DMS79 (cell line): ENCODE data around the gene SLC25A11.

Source experiments
- DNase-seq: peaks from one replicate; lab custom pipeline; 2025; lab: John Stamatoyannopoulos, UW

Gene SLC25A11

DNA sequence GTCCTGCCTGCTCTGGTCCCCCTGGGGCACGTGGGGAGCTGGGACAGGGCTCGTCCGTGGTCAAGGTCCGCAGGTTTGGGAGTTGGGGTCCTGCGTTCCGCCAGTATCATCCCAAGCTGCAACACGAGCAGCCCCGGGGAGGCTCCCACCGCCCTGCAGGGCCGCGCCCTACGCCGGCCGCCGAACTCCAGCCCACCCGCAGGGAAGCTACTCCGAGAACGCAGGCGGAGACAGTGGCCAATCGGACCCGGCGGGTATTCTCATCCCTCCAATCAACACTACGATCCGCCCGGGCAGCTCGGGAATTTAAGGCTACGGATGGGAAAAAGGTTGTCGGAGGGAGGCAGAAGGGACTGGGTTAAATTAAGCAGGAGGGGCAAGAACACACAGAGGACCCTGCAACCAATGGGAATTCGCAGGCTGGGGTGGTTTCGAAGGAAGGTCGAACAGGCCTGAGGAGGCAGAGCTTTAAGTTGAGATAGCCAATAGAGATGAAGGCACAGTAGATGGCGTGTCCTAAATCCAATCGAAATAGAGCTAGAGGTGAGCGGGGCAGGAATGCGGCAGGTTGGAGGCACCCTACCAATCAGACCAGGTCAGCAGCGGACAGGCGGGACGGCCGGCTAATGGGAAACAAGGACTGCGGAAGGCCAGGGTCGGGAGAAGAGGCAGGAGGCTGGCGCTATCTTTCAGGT lies 27.1 kb upstream of the SLC25A11 start:
- DNase-seq = peak; percentile 99

DNA sequence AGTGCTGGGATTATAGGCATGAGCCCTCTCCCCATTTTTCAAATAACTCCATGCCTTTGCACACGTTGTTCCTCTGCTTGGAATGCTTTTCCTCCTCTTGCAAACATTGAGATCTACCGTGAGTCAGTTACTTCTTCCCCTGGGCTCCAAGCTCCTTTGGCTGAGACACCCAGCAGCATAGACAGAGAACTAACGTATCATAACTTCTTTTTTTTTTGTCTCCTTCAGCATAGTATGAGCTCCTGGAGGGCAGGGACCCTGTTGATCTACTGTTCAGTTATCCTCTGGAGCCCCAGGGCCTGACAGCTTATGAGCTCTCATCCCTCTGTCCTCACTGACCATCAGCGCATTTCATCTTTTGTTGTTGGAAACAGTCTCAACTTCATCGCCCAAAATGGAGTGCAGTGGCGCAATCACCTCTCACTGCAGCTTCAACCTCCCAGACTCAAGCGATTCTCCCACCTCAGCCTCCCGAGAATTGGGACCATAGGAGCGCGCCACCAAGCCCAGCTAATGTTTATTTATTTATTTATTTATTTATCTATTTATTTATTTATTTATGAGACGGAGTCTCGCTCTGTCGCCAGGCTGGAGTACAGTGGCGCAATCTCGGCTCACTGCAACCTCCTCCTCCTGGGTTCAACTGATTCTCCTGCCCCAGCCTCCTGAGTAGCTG lies 25.6 kb upstream of the SLC25A11 start:
- DNase-seq = no peak

DNA sequence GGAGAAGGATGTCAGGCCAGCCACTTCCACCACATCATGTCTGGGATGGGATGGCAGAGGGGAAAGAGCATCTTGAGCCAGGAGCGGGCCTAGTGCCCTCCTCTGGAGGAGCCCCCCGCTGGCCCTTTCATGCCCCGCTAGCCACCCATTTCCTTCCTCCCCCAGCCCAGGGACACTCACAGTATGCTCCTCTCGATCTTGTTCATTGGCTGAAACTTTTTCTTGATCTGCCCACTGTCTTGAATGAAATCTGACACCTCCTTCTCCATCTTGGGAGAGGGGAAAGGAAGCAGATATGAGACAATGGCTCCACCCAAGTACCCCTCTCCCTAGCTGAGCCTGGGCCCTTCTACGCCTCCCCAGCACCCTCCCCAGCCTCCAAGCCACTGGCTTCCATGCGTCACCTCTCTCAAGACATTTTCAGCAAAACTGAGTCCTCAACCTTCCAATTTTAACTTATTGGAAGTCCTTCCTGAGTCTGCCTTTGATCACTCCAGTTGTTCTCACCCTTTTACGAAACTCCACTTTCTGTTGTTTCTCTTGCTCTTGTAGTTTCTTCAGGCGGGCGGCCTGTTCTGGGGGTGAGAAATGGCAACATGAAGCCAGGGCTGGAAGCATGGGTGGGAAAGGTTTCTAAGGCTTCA lies 20.6 kb upstream of the SLC25A11 start:
- DNase-seq = no peak

DNA sequence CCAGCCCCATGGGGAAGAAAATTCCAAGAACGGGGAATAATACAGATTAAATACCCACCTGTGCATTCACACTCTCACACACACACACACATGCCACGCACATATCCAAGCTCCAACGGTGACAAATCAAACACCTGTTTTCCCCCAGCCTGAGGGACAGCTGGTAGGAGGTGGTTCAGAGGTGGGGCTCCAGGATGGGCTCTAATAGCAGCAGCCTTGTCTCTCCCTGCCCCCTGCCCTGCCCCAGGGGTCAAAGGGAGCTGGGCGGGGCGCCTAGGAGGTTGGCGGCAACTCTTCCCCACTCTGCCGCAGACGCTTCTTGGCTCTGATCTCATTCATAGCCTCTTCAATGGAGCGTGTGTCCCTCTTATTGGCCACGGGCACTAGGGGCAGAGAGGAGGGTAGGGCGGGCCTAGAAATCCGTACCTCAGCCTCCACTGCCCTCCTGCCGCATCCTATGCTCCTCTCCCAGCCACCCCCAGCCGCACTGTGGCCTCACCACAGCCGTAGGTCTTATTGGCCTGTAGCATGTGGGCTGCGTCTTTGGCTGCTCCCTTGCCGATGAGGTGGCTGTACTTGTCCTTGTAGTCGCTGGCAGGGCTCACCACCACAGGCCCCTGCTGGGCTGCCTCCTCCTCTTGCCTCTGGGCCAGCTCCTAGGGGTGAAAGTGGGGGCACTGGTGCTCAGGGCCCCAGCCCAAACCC lies 19.6 kb upstream of the SLC25A11 start:
- DNase-seq = no peak

DNA sequence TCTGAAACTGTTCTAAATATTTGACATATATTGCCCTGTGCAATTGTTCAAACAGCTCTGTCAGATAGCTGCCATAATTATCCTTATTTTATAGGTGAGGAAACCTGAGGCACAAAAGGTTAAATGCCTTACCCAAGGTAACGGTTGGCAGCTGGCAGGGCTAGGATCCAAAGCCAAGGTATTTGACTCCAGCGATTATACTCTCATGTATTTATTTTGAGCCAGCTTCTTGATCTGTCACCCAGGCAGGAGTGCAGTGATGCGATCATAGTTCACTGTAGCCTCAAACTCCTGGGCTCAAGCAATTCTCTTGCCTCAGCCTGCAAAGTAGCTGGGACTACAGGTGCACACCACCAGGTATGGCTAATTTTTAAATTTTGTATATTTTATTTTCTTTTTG lies 18.3 kb upstream of the SLC25A11 start:
- no peak for DNase-seq

DNA sequence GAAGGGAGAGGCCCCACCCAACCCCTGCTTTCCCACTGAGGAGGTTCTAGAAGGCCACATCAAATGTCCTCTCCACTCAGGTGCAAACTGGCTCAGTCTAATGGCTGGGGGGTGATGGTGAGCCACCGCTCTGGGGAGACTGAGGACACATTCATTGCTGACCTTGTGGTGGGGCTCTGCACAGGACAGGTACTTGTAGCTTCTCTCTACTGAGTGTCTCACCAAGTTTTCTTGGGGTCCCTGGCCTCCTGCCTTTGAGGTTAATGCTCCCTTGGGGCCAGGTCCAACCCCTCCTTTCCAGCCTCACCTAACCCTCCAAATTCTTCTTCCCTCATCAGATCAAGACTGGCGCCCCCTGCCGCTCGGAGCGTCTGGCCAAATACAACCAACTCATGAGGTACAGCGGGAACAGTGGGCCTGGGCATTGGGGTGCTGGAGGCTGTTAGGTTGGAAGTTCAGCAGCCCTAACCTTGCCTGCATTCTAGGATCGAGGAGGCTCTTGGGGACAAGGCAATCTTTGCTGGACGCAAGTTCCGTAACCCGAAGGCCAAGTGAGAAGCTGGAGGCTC lies 16.7 kb upstream of the SLC25A11 start:
- no peak for DNase-seq

DNA sequence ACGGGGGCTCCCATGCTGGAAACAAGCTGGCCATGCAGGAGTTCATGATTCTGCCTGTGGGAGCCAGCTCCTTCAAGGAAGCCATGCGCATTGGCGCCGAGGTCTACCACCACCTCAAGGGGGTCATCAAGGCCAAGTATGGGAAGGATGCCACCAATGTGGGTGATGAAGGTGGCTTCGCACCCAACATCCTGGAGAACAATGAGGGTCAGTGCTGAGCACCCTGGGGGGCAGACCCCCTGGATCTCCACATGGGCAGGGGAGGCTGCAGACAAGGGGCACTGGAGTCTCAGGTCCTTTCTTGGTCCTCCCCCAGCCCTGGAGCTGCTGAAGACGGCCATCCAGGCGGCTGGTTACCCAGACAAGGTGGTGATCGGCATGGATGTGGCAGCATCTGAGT lies 15.2 kb upstream of the SLC25A11 start:
- no peak for DNase-seq

DNA sequence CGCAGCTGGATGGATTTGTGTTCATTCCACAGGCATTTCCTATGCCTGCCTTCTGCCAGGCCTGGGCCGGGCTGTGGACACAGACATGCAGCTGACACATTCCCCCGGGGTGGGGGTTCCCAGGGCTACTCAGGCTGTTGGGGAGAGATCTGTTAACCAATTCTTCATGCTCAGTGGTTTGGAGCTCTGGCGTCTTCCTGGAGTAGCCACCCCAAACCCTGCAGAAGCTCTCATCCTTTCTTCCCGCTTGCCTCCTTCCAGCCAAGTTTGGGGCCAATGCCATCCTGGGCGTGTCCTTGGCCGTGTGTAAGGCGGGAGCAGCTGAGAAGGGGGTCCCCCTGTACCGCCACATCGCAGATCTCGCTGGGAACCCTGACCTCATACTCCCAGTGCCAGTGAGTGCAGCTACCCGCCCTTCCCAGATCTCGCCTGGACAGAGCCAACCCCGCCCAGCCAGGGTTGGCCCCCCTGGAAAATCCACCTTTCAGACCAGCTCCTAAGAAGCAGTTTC lies 13.7 kb upstream of the SLC25A11 start:
- DNase-seq = no peak

DNA sequence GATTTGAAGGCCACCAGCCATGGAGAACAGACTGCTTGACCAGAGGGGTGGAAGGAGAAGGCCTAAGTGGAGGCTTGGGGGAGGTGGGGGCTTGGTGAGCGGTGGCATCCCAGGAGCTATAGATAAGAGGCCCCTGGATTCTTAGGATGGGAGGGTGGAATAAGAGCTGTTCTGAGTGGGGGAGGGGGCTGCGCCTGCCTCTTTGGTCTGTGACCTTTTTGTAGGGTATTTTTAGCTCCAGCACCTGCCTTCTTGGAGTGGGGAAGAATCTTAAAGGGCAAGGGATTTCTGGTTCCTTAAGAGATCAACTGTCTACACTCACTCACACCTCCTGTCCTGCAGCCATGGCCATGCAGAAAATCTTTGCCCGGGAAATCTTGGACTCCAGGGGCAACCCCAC lies 11.6 kb upstream of the SLC25A11 start:
- DNase-seq = no peak

DNA sequence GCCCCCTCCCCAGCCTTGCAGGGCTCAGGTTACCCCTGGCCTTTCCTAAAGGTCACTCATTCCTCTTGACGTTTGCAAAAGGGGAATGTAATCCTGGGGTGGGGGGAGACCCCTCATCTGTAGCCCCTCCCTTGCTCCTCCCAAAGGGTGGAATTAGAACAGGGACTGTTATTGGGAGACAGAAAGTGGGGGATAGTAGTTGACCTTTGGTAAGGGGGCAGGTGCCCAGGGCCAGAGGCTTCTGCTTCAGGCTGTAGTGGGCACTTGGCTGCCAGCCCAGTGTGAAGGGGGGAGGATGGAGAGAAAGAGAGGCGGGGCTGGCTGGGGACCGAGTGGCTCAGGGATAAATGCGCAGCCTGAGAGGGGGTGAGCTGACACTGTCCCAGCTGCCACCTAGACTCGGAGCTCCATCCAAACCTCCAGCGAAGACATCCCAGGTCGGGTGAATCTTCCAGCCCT lies 10.9 kb upstream of the SLC25A11 start, which contains the start of gene ENO3:
Gene ENO3 (plus strand): TSS at position 374 of the 459 bp plus-strand sequence. CDS start 711 bp downstream, outside the sequence.
- no peak for DNase-seq

DNA sequence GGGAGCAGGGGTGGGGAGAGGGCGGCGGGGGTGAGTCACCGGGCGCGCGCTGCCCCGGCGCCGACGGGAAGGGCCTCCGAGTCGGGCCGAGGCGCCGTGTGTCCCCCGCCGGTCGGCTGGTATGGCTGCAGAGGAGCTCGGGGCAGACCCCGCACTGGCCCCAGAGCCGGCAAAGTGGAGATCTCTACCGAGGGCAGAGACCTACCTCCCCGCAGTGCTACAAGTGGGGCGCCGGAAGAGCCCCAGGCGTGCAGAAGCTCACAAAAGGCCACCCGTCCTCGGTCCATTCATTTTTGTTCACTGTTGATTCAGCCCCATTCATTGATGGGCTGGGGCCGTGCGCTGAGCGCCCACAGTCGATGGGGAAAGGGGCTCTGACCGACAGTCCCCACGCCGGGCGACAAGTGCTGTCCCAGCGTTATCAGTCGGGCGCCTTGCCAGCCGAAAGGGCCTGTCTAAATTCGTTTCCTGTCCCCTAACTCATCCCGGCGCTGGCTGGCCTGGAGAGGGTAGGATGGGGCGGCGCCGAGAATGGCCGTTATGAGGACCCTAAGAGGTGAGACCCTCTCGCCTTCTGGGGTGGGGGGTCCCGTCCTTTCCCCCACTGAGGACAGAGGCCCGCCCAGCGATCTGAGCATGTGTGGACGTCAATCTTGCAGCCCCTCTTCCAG lies 10.4 kb upstream of the SLC25A11 start:
- DNase-seq = no peak

DNA sequence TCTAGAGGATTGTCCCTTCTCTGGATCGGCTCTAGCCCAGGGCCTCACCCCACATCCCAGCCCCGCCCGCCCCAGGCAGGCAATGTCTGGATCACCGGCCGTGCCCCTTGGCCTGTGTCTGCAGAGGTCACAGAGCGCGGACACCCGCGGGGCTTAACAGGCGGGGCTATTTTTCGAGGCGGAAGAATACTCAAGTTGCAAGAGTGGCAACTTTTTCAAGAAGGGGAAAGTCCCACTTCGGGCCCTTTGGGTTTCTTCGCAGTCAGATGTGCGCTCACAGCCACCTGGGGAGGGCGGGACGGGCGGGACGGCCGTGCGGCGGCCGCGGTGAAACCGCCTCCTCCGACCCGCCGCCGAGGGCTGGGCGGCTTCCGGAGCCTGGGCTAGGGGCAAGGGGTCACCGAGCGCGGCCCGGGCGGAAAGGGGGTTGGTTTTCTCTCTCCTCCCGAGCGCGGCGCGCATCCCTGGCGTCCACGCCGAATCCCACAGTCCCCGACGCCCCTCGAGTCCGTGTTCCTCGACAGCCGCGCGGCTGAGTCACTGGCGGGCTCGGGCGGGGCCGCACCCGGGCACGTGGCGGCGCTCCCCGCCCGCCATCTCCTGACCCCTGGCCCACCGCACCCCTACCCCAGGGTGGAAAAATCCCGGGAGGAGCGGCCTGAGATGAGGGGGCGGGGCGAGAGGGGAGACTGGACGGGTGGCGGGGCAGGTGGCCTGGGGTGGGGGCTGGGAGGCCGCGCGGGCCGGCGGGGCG lies 9.7 kb upstream of the SLC25A11 start:
- peak; percentile 53 for DNase-seq

DNA sequence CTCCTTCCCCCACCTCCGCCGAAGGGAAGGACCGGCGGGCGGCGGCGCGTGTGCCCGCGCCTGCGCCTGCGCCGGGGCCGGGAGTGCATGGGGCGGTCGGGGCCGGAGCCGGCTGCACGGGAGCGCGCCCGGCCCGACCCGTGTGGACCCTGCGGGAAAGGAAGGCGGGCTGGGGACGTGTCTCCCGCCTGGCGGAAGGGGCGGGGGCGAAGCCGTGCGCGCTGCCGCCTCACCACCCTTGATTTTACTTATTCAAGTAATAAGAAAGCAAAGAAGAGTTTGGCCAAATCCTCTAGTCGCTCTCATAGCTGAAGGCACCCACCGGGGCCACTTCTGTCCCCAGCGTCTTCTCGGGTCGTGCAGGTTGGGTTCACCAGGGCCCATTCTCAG lies 9.1 kb upstream of the SLC25A11 start:
- DNase-seq = peak; percentile 64

DNA sequence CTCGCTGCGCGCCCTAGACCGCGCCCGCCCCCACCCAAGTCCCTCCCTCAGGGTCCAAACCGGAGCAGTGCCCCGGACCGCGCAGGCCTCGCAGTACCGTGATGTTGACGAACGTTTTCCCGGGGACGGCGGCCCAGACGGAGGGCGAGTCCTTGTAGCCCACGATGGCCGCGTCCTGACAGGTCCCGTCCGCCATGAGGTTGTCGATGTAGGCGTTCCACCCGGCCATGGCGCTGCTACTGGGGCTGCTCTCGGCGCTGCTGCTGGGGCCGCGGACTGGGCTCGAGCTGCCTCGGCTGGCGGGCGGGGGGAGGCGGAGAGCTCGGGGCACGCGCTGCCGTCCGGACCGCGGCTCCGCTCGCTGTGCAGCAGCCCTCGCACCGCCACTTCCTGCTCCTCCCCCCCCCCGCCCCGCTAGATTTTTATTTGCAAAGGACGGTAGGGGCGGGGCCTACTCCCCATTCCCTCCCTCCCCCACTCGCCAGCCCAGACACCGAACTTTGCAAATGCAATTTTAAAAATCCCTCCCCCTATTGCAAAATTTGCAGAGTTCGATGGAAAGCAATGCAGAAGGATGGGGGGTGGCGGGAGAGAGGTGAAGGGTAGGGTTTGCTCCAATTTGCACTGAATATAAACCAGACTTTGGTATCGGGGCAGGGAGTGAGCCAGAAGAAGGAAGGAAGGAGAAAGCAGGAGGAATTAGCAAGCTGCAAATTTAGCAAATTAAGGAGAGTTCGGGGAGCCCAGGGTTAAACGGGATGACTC lies 8.5 kb upstream of the SLC25A11 start, which contains the start of gene PFN1:
Gene PFN1 (minus strand): TSS at position 365 of the 765 bp plus-strand sequence. CDS start 136 bp downstream, at position 229.
- peak; percentile 52 for DNase-seq

DNA sequence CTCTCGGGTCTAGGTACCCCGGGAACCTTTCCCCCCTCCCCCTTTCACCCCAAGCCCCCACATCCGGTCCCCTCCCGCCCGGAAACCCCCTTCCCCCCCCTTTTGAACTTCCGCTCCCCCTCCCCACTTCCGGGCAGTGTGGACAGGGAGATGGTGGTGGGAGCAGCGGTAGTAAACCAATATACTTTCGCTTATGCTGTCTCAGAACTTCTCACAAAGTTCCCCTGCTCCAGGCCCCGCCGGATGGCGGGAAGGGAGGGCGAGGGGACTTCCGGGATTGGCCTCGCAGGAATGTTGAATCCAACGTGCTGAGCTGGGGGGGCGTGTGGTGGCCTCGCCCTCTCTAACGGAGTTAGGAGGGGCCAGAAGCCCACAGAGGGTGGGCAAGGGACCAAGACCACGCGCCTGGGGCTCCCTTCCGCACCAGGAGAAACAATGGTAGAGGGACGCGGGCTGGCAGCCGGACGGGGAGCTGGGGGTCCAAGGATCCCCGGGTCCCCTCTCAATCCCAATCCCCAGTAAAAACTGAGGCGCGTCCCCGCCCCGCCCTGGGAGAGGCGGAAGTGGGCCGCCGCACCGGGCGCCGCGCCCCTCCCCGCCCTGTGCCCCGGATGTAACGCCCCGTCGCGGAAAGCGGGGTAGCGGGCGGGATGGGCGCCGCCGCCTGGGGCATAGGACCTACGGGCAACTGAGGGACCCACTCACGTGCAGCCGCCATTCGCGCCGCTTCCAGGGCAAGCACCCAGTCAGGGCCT lies 7.7 kb upstream of the SLC25A11 start:
- peak; percentile 12 for DNase-seq

DNA sequence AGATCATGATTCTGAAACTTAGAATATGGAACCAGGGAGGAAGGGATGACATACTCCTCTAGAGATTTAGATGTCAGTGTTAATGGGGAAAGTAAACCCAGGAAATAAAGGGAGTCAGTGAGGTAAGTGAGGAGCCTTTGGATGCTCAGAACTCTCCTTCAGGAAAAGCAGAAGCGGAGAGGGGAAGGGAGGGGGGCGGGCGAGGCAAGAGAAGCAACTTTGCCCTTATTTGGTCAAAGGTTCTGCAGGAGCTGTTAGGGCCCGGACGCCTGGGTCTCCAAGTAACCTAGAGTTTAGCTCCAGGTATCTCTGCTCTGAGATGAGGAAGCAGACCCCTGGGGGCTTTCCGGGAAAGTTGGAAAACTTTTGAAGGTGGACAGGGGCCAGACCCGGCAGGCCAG lies 7.2 kb upstream of the SLC25A11 start:
- DNase-seq = no peak

DNA sequence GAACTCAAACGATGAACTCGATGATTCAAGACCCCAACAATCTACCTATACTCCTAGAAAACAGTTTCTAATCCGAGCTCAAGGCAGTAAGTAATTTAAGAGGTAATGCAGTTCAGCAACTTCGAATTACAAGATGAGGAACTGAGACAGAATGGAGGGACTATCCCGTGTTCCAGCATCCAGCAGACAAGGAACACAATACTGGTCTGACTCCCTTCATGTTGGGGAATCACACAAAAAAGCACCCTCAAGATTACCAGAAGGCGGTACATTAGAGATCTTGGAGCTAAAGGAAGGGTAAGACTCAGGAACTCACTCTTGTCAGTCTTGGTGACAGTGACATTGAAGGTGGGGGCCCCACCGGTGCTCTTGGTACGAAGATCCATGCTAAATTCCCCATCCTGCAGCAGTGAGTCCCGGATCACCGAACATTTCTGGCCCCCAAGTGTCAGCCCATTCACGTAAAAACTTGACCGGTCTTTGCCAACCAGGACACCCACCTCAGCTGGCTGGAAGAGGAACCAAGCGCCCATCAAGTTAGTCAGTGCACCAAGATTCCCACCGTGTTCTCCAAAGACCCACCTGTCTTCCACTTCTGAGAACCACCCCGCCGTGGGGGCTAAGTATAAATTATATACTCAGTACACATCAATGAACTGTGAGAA lies 6.6 kb upstream of the SLC25A11 start:
- no peak for DNase-seq

DNA sequence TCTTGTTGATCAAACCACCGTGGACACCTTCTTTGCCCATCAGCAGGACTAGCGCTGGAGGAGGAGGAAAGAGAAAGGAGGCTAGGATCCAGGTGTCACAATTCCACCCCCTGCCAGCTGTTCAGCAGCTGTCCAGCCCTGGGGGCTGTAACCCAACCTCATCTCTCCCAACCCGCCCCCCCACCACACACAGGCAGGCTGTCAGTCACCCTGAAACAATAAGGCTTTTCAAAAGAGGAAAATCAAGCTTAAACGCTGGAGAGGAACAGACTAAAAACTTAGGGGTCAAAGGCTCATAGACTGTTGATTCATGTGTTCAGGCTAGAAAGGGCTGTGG lies 6.1 kb upstream of the SLC25A11 start:
- DNase-seq = no peak
